ENCODE data around the gene DENND11.

GRCh38 chr7:141737836-141738591 lies 36.0 kb upstream of the DENND11 start, which contains the start of gene SSBP1:
- TF ChIP-seq POLR2AphosphoS5 (IDR thresholded peaks at IDR 0.05) = peak; percentile 56 to 87 (median 84)
- TF ChIP-seq POLR2A (IDR thresholded peaks at IDR 0.05) = peak; percentile 22 to 31
- peak; percentile 43 to 82 (median 66) for TF ChIP-seq CTCF (IDR thresholded peaks at IDR 0.05)
